NCI-H1417 (cell line): ENCODE results near the gene CCNB1IP1.
"Not testable (repeated sequence)": the region's sequence is repeated elsewhere in the genome, so short reads cannot be mapped to it uniquely, and the experiment has no call there.

Experiments
- DNase-seq, 3 experiments: peaks; one replicate each; lab custom pipeline; 2025; lab: John Stamatoyannopoulos, UW

Gene CCNB1IP1

GRCh38 chr14:20332788-20333493 is at the start of gene CCNB1IP1:
TSS of gene CCNB1IP1 (minus strand) at chr14:20333279. CDS start at chr14:20316523, 16,756 bp downstream.
- DNase-seq = peak; percentile 89 to 95 (median 91)

- no peak for DNase-seq
These were observed 49.4 kb upstream of the CCNB1IP1 start for GRCh38 chr14:20382526-20382925.

GRCh38 chr14:20381341-20381740 is 48.3 kb upstream of the CCNB1IP1 start:
- DNase-seq = no peak

- DNase-seq = no peak
These were observed 47.6 kb upstream of the CCNB1IP1 start for GRCh38 chr14:20380681-20381080.

- DNase-seq = no peak
These were observed 46.7 kb upstream of the CCNB1IP1 start for GRCh38 chr14:20379743-20380142.

GRCh38 chr14:20377171-20377570 is 44.1 kb upstream of the CCNB1IP1 start:
- no peak for DNase-seq

GRCh38 chr14:20376071-20376588 is 43.1 kb upstream of the CCNB1IP1 start:
- DNase-seq = no peak

- no peak for DNase-seq
These were observed 42.4 kb upstream of the CCNB1IP1 start for GRCh38 chr14:20375471-20375870.

- DNase-seq = no peak
These were observed 39.7 kb upstream of the CCNB1IP1 start for GRCh38 chr14:20372796-20373195.

GRCh38 chr14:20365928-20366327 is 32.8 kb upstream of the CCNB1IP1 start:
- DNase-seq = no peak

GRCh38 chr14:20358474-20358873 is 25.4 kb upstream of the CCNB1IP1 start:
- DNase-seq = not testable (repeated sequence)

GRCh38 chr14:20356422-20356821 is 23.3 kb upstream of the CCNB1IP1 start:
- no peak for DNase-seq

- no peak for DNase-seq
These were observed 17.8 kb upstream of the CCNB1IP1 start for GRCh38 chr14:20350860-20351259.

GRCh38 chr14:20350282-20350681 is 17.2 kb upstream of the CCNB1IP1 start:
- no peak for DNase-seq

GRCh38 chr14:20347747-20348146 is 14.7 kb upstream of the CCNB1IP1 start:
- no peak for DNase-seq

- no peak for DNase-seq
These were observed 13.6 kb upstream of the CCNB1IP1 start for GRCh38 chr14:20346713-20347112.

GRCh38 chr14:20345366-20345765 is 12.3 kb upstream of the CCNB1IP1 start:
- DNase-seq = no peak

GRCh38 chr14:20343862-20344220 is 10.8 kb upstream of the CCNB1IP1 start:
- DNase-seq = peak in 2 of 3 experiments; percentile 62 to 85

- DNase-seq = peak; percentile 100
These were observed 10.2 kb upstream of the CCNB1IP1 start, which contains the start of gene PARP2 for GRCh38 chr14:20343092-20343861. TSS of gene PARP2 (plus strand) at chr14:20343635. CDS start at chr14:20343642, 7 bp downstream.

GRCh38 chr14:20341646-20342045 is 8.6 kb upstream of the CCNB1IP1 start:
- peak in 1 of 3 experiments; percentile 50 for DNase-seq

GRCh38 chr14:20341032-20341431 is 8.0 kb upstream of the CCNB1IP1 start:
- not testable (repeated sequence) for DNase-seq

GRCh38 chr14:20334017-20334416 is 938 bp upstream of the CCNB1IP1 start:
- DNase-seq = no peak

- no peak for DNase-seq
These were observed 389 bp upstream of the CCNB1IP1 start for GRCh38 chr14:20333494-20333841.
